Activated T-cell treated with anti-CD3 and anti-CD28 coated beads, Interleukin-2, amount 50 U/mL, for 1 hour (primary cell): ENCODE results near the gene SLIT1.

Source experiments
- DNase-seq: peaks from one replicate; pipeline ENCODE4 v3.0.0-alpha.2; 2020

SLIT1 gene

DNA sequence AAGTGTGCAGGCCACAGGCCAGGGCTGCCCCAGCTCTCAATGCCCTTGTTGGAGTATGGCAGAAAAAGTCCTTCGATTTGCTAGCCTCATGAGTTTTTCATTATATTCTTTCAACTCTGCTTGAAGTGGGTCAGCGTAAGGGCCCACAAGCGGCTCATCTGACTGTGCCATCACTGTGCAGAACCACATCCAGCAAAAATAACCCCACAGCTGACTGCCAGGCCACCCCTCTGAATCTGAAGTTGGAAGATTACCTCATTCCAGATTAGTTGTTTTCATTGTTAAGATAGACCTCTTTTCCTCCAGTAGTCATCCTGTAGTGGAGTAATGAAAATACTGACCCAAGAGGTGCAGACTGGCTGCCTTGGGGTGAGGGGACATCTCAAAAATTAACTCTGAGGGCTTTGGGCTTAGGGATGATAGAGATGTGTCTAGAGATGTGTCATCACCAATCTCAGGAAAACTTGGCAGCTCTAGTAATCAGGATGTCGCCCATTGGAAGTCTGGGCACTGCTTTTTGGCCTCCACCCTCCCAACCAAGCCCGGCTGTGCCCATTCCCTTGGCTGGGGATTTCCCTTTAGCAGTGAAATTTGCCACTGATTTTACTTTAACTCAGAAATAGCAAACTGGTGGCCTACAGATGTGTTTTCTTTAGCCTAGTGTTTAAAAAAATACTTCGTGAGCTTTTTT lies 189.3 kb downstream of the SLIT1 start:
- DNase-seq = no peak

DNA sequence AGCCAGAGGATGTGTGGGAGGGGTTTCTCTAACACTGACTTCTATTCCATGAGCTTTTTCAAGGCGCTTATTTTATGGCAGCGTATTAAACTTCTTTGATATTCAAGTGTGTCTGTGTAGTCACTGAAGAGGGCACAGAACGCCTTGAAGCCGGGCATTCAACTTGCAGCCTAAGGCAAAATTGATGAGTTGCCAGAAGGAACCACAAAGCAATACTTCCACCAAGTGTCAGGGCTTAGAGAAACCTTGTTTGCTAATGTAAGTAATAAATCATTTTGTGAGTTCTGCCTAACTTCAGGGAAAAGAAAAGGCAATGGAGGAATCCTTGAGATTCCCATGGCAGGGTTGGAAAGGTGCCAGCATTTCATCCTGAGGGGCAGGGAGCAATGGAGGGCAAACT lies 189.9 kb downstream of the SLIT1 start:
- DNase-seq = no peak

DNA sequence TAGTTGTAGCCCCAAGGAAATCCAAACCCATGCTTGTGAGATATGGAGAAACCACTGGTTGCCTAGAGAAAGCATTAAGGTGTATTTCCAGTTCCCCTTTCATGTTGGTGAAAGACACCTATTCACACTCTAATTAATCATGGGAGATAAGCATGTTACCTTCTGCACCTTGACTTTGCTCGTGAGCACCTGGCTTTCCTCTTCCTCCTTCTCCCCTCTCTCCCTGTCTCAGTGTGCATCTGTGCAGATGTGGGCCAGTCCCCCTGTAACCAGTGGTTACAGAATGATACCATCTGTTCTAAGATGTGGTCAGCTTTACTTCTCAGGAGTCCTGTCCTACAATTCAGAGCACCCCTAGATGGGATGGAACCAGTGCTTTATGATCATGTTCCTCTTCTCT lies 193.0 kb downstream of the SLIT1 start:
- no peak for DNase-seq

DNA sequence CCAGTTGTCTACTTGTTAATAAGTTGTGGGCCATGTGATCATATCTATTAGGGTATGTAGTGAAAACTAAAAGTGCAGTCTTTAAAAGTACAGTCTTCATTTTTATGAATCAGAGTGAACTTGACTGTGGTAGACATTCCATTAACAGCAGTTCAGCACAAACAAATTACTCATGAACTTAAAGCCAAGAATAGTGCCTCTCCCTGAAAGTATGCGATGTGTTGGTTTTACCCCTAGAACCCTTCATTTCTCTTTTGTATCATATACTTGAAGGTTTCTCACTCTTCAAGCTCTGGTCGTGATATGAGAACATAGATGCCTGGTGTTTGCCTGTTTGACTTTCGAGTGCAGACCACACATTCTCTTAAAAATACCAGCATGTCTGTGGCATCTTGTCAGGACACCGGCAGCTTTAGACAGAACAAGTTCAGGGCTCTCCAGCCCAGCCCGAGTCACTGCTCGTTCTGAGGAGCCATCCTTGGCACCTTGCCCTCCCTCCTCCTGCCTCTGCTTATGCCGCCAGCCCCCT lies 194.4 kb downstream of the SLIT1 start:
- no peak for DNase-seq

- no peak for DNase-seq
These were observed 197.3 kb downstream of the SLIT1 start for GRCh38 chr10:96988426-96988825.

DNA sequence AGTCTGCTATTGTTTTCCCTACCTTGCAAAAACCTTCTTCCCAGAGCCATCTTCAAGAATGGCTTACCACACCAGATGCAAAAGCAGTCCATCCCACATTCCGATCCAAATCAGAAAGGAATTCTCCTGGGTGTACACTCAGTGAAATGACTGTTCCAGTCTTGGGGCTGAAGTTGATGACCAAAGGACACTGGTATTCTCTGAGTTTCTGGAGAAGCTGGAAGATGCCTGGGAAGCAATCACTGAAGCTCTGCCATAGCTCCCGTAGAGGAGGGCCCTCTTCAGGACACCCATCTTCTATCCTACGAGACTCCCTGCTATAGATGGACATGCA lies 197.9 kb downstream of the SLIT1 start:
- DNase-seq = no peak

GRCh38 chr10:96987141-96987841 lies 198.5 kb downstream of the SLIT1 start:
- DNase-seq = no peak

DNA sequence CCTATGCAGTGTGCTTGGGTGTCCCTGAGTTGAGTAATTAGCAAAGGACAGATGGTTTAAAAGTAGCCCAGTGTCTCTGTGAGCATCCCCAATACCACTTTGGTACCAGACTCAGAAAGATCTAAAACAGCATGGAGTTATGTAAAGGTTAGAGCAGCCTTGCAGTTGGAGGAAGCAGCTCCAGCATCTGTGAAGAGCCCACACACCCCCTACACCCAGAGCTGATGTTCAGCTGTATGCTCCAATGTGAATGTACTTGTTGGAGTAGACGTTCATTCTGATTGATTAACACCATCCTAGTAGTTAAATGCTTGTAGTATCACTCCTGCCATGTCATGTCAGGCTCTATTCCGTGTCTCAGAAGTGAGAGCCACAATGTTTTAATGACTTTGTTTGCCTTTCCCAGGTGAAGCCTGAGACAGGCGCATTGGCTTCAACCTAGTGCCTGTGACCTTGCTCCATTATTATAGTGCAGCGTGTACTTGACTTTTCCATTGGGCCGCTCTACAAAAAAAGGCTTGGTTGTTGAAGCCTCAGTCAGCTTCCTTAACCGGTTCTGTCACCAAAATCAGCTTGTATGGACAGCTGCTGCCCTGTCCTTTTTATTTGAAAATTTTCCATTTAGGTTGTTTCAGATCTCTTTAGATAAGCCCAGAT lies 199.4 kb downstream of the SLIT1 start:
- no peak for DNase-seq

DNA sequence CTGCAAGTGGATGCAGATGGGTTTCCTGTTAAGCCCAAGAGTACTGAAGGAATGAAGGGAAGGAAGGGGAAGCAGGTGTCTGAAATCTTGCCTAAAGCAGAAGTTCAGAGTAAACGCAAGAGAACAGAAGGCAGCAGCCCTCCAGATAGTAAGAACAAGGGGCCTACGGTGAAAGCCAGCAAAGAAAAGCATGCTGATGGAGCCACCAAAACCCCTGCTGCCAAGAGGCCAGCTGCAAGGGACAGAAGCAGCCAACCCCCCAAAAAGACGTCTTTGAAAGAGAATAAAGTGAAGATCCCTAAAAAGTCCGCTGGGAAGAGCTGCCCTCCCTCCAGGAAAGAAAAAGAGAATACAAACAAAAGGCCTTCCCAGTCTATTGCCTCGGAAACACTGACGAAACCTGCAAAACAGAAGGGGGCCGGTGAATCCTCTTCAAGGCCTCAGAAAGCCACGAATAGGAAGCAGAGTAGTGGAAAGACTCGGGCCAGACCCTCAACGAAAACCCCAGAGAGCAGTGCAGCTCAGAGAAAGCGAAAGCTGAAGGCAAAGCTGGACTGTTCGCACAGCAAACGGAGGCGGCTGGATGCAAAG lies 201.1 kb downstream of the SLIT1 start:
- DNase-seq = no peak

DNA sequence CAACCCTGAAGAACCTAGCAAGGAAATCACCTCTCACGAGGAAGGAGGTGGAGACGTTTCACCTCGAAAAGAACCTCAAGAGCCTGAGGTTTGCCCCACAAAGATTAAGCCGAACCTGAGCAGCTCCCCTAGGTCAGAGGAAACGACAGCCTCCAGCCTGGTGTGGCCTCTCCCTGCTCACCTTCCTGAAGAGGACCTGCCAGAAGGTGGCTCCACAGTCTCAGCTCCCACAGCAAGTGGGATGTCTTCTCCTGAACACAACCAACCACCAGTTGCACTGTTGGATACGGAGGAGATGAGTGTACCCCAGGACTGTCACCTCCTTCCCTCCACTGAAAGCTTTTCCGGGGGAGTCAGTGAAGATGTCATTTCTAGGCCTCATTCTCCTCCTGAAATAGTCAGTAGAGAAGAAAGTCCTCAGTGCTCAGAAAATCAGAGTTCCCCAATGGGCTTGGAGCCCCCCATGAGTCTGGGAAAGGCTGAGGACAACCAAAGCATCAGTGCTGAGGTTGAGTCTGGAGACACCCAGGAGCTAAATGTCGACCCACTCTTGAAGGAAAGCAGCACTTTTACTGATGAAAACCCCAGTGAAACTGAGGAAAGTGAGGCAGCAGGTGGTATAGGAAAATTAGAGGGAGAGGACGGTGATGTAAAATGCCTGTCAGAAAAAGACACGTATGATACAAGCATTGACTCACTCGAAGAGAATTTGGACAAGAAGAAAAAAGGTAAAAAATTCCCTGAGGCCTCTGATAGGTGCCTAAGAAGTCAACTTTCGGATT lies 203.4 kb downstream of the SLIT1 start:
- no peak for DNase-seq

- no peak for DNase-seq
These were observed 207.1 kb downstream of the SLIT1 start for GRCh38 chr10:96978621-96979154.

DNA sequence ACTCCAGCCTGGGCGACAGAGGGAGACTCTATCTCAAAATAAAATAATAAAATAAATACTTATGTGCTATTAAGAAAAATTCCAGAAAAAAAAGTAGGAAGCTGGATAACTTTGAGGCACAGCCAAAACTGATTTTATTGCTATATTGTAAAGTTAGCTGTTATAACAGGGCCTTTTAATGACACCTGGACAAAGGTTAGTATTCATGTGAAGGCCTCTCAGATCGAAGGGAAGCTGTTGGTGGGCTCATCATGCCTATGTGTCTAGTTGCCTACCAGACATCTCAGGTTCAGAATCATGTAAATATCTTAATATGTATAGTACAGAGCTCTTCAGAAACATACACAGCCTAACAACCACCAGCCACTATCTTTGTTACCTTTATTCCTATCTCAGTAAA lies 210.6 kb downstream of the SLIT1 start:
- DNase-seq = no peak

DNA sequence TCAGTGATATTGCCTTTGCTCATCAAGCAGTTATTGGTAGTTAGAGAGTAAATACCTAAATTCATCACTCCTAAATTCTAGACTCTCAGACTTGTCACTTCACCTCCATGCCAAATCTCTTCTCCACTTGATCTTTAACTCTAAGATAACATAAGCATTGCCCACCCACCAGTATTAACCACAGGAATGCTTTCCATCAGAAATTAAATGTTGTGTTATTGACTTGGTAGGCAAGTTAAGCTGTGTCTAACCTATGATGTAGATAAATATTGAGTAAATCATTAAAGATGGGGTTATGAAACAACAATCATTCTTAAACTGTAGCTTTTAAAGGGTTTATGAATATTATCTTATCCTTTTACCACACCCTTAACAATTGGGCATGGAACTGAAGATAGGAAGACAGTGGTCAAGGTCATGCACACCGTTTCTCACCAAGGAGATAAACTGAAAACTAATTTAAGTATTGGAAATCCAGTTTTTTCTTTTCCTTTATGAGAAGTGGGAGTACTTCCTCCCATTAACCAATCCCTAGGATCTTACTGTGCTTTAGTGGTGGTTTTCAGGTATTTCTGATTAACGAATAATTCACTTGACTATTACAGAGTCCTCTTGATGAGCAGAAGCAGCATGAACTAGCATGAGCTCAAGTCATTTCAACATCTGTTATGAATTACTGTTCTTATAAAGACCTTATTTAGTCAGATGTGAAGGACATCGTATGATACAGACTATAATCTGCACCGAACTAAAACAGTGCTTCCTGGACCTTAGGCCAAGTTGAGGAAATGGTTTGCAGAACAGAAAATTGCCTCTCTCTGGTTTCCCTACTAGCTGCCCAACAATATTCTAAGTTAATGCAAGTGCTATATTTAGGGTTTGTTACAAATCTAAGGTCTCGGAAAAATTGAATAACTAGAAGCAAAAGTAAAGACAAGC lies 211.7 kb downstream of the SLIT1 start:
- no peak for DNase-seq

GRCh38 chr10:96972264-96972663 lies 213.5 kb downstream of the SLIT1 start:
- no peak for DNase-seq

DNA sequence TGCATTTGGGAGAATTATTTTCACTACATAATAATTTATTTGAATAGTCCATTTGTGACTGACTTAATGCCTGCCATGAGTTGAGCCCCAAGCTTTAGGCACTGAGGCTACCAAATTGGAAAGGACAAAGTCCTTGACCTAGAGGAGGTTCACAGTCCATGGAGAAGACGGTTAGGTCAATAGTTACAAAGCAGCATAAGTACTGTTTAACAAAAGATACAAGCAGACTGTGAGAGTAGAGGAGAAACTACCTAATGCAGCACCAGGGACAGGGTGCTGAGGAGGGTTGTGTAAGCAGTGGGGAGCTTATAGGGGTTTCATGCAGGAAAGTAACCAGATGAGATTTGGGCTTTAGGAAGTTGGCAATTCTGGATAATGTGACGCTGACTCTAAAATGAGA lies 214.4 kb downstream of the SLIT1 start:
- DNase-seq = no peak

GRCh38 chr10:96968682-96969423 lies 216.9 kb downstream of the SLIT1 start:
- no peak for DNase-seq

DNA sequence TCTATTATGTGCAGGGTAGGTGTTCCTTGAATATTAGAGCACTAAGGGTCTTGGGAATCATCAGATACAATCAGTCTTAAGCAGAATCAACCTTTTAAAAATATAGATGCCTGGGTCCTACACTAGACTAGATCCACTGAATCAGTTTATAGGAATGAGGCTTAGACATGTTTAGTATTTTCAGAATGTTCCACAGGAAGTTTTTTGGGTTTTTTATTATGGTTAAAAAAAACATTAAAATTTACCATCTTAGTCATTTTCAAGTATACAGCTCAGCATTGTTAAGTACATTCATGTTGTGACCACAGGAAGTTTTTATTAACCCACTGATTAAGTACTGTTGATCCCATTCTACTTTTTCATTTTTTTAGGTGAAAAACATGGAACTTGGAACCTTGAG lies 217.9 kb downstream of the SLIT1 start:
- DNase-seq = no peak

- no peak for DNase-seq
These were observed 221.6 kb downstream of the SLIT1 start for GRCh38 chr10:96964131-96964530.

DNA sequence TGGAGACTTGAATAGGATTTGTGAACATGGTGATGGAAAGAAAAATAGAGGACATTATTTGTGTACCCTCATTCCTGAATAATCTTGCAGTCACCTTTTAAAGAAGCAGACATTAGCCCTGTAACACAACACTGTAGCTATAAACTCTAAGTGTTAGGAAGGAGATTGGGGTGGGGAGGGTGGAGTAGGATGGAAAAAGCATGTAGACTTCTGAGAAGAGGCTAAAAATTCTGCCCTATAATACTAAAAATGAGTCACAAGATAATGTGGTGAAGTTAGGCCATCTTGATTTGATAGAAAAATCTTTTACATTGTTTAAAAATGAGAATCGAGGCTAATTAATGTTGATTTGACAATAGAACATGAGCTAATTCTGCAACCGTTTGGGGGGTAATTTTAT lies 224.9 kb downstream of the SLIT1 start:
- no peak for DNase-seq

DNA sequence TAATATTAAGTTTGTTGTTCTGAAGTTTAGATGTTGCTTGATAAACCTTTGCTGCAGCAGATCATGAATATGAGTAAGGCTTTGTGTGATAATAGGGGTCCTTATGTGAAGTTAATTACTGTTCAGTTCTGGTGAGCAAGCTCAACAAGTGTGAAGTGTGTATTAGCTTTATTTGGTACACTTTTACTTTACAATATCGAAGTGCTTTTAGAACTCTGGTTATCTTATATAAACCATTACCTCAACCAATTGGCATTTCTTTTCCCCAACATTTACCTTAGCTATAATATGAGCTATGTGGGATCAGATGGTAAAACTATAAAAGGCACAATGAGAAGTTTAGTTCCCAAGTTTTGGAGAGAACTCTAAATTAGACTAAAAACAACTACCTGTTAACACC lies 226.0 kb downstream of the SLIT1 start:
- no peak for DNase-seq

- DNase-seq = no peak
These were observed 227.7 kb downstream of the SLIT1 start for GRCh38 chr10:96958071-96958470.
